Measurements from ENCODE around the gene RNF19B.

The RNF19B gene

DNA sequence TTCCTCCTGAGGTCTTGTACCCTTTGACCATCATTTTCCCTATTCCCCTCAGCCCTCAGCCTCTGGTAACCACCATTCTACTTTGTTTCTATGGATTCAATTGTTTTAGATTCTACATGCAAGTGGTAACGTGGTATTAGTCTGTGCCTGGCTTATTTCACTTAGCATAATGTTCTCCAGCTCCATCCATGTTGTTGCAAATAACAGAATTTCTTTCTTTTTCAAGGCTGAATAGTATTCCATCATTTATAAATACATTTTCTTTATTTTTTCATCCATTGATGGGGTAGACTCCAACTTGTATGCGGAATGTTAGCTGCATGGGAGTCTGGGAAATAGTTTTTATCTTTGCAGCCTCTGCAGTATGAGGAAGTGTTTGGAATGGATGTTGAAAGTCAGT, 37.2 kb downstream of the RNF19B start:
- H3K27me3 ChIP-seq (ENCODE audit: insufficient read depth, low read length, poor library complexity) = no peaks in the 10 kb centered on the region
- no peaks in the 10 kb centered on the region for H3K9me3 ChIP-seq (ENCODE audit: insufficient read depth, low read length, severe bottlenecking)
- H3K4me2 ChIP-seq (ENCODE audit: insufficient read depth, low read length) = no peak overlapping the region
- no peaks in the 10 kb centered on the region for H4K20me1 ChIP-seq (ENCODE audit: insufficient read depth, low read length)
- no peak overlapping the region for H3K9ac ChIP-seq (ENCODE audit: low read depth, low read length)
- H3K36me3 ChIP-seq (ENCODE audit: insufficient read depth, low read length) = no peaks in the 10 kb centered on the region
- ATAC-seq (ENCODE audit: insufficient read depth, low read depth) (no peak), DNase-seq (no peak)
- no peaks in the 10 kb centered on the region for H3K79me2 ChIP-seq (ENCODE audit: insufficient read depth, low read length)
- H3K4me3 ChIP-seq (ENCODE audit: low read depth in 1 of 2, low read length in 2 of 2) = no peak overlapping the region
- H3K4me1 ChIP-seq (ENCODE audit: insufficient read depth, low read length) = no peaks in the 10 kb centered on the region
- TF ChIP-seq, protein P1, sequence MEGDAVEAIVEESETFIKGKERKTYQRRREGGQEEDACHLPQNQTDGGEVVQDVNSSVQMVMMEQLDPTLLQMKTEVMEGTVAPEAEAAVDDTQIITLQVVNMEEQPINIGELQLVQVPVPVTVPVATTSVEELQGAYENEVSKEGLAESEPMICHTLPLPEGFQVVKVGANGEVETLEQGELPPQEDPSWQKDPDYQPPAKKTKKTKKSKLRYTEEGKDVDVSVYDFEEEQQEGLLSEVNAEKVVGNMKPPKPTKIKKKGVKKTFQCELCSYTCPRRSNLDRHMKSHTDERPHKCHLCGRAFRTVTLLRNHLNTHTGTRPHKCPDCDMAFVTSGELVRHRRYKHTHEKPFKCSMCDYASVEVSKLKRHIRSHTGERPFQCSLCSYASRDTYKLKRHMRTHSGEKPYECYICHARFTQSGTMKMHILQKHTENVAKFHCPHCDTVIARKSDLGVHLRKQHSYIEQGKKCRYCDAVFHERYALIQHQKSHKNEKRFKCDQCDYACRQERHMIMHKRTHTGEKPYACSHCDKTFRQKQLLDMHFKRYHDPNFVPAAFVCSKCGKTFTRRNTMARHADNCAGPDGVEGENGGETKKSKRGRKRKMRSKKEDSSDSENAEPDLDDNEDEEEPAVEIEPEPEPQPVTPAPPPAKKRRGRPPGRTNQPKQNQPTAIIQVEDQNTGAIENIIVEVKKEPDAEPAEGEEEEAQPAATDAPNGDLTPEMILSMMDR (IDR thresholded peaks at IDR 0.05; ENCODE audit: borderline replicate concordance, extremely low read depth, low read length, poor library complexity, severe bottlenecking) = no peak
- TF ChIP-seq EZH2 (IDR thresholded peaks at IDR 0.05; ENCODE audit: borderline replicate concordance, low read depth, low read length, severe bottlenecking) = no peak
- H3K27ac ChIP-seq (ENCODE audit: low read length) = no peak overlapping the region
- H2AFZ ChIP-seq (ENCODE audit: low read depth, low read length) = no peak overlapping the region

DNA sequence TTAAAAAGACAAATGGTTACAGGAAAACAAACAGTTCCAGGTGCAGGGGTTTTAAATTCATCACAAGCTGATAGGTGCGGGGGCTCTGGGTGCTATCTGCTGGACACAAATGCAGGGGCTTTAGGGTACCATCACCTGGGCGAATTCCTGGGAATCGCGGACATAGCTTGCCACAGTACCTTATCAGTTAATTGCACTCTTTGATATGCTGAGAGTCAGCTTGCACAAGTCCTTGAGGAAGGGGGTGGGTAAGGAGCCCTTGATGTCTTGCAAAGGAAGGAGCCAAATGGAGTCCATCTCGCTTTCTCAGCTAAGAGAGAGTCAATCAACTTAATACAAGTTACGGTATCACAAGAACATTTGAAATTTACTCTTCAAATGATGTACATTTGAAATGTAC, 38.0 kb downstream of the RNF19B start:
- DNase-seq (no peak), ATAC-seq (ENCODE audit: insufficient read depth, low read depth) (no peak)
- H3K4me3 ChIP-seq (ENCODE audit: low read depth in 1 of 2, low read length in 2 of 2) = no peak overlapping the region
- no peaks in the 10 kb centered on the region for H3K27me3 ChIP-seq (ENCODE audit: insufficient read depth, low read length, poor library complexity)
- H2AFZ ChIP-seq (ENCODE audit: low read depth, low read length) = no peak overlapping the region
- TF ChIP-seq EZH2 (IDR thresholded peaks at IDR 0.05; ENCODE audit: borderline replicate concordance, low read depth, low read length, severe bottlenecking) = no peak
- TF ChIP-seq, protein P1 (IDR thresholded peaks at IDR 0.05; ENCODE audit: borderline replicate concordance, extremely low read depth, low read length, poor library complexity, severe bottlenecking) = no peak
- H3K27ac ChIP-seq (ENCODE audit: low read length) = no peak overlapping the region
- no peaks in the 10 kb centered on the region for H3K9me3 ChIP-seq (ENCODE audit: insufficient read depth, low read length, severe bottlenecking)
- H4K20me1 ChIP-seq (ENCODE audit: insufficient read depth, low read length) = no peaks in the 10 kb centered on the region
- no peaks in the 10 kb centered on the region for H3K79me2 ChIP-seq (ENCODE audit: insufficient read depth, low read length)
- H3K36me3 ChIP-seq (ENCODE audit: insufficient read depth, low read length) = no peaks in the 10 kb centered on the region
- no peaks in the 10 kb centered on the region for H3K4me1 ChIP-seq (ENCODE audit: insufficient read depth, low read length)
- H3K9ac ChIP-seq (ENCODE audit: low read depth, low read length) = no peak overlapping the region
- no peak overlapping the region for H3K4me2 ChIP-seq (ENCODE audit: insufficient read depth, low read length)

DNA sequence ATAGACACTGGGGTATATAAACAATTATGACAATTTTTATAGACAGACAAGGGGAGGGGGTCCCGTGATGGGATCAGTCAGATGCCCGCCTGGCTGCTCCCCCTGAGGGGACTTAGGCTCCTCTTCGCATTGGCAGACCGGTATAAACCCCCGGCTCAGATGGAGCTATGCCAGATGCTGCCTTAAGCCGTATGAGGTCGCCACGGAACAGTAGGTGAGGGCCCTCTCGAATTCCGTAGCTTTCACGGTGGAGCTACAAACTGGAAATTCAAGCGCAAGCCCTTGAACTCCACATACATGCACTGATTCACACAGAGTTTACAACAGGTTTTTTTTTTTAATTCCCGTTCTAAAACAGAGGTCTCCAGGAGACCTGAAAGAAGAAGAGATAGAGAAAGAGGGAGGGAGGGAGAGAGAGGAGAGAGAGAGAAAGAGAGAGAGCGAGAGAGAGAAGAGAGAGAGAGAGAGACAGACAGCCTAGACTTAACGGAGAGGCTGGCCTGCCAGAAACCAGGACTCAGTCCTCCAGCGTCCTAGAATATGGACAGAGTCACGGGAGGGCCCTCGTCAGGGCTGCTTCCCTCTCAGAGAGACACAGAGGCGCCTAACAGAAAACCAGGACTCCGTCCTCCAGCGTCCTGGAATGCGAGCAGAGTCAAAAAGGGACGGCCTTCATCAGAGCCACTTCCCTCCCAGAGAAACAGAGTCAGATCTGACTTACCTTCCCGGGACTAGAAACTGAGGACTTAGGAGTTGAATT, 39.0 kb downstream of the RNF19B start:
- Histone ChIP-seq H4K20me1 (ENCODE audit: insufficient read depth, low read length) (no peaks in the 10 kb centered on the region), H3K4me1 (ENCODE audit: insufficient read depth, low read length) (no peaks in the 10 kb centered on the region), H3K36me3 (ENCODE audit: insufficient read depth, low read length) (no peaks in the 10 kb centered on the region), H3K79me2 (ENCODE audit: insufficient read depth, low read length) (no peaks in the 10 kb centered on the region), H3K4me2 (ENCODE audit: insufficient read depth, low read length) (no peak overlapping the region), H3K9me3 (ENCODE audit: insufficient read depth, low read length, severe bottlenecking) (no peaks in the 10 kb centered on the region), H2AFZ (ENCODE audit: low read depth, low read length) (no peak overlapping the region), H3K9ac (ENCODE audit: low read depth, low read length) (no peak overlapping the region), H3K27ac (ENCODE audit: low read length) (no peak overlapping the region), H3K27me3 (ENCODE audit: insufficient read depth, low read length, poor library complexity) (no peaks in the 10 kb centered on the region), H3K4me3 (ENCODE audit: low read depth in 1 of 2, low read length in 2 of 2) (no peak overlapping the region)
- ATAC-seq (ENCODE audit: insufficient read depth, low read depth) = no peak
- no peak for DNase-seq
- TF ChIP-seq, protein P1 (IDR thresholded peaks at IDR 0.05; ENCODE audit: borderline replicate concordance, extremely low read depth, low read length, poor library complexity, severe bottlenecking) = no peak
- no peak for TF ChIP-seq EZH2 (IDR thresholded peaks at IDR 0.05; ENCODE audit: borderline replicate concordance, low read depth, low read length, severe bottlenecking)
